Measurements from ENCODE around the gene CLEC18A. TPM values are rescaled to one million over a fixed set of nuclear protein-coding genes. Genes with fewer than 3 reads are reported as not detected.

Gene CLEC18A
- total and polyA plus RNA-seq, 2 experiments from 2014 or later, result 0.13 to 0.90 TPM

DNA sequence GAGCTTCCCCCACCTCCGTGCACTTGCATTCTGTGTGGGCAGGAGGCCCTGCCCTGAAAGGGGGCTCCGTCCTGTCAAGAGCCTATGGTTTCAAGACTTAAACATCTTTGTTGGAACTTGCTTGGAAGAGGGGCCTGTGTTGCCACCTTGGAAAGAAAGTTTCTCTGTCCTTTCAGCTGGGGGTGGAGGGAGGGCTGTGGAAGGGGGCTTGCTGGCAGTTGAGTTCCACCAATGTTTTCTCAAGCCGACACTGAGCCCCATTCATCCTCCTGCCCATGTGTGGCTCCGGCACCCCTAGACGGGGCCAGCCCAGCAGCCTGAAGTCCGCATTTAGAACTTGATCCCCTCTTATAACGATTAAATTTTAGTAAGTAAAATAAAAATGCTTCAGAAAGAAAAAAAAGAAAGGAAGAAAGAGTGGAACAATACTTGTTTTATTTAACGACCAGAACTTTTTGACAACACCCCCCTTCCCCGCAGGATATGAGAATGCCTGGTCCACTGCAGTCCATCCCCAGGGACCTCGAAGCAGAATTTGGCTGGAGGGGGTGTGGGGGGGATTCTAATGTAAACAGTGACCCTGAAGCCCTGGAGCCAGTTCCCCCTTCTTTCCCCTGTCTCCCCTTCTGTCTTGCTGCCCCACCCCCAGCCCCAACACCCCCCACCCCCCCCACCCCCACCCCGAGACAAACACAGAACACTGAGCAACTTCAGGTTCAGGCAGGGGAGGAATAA, 26.9 kb upstream of the CLEC18A start:
- Mint-ChIP-seq H3K4me1 (peaks cover 33% of the 10 kb centered on the region), H3K4me3 (no peak overlapping the region), H3K9me3 (no peaks in the 10 kb centered on the region), H3K27me3 (ENCODE audit: insufficient read depth, low read depth, poor library complexity) (peaks cover 3% of the 10 kb centered on the region), H3K27ac (peak overlapping the region; percentile 84), H3K36me3 (ENCODE audit: low read depth) (peaks cover 7% of the 10 kb centered on the region)
- H3K27ac ChIP-seq (ENCODE audit: low read depth), result peak overlapping the region; percentile 80
- H4K20me1 ChIP-seq (replicated peaks; ENCODE audit: insufficient read depth), result no peaks in the 10 kb centered on the region
- H3K9me2 ChIP-seq (ENCODE audit: insufficient read depth), result no peaks in the 10 kb centered on the region
- DNase-seq (ENCODE audit: low spot score), result no peak
- no peaks in the 10 kb centered on the region for H3F3A ChIP-seq (replicated peaks; ENCODE audit: low read depth)
- H3K36me3 ChIP-seq (ENCODE audit: insufficient read depth), result no peaks in the 10 kb centered on the region
- ATAC-seq, result peak; percentile 43
- 0 out of 2 replicates have a peak overlapping the region, but pooled peaks have one; percentile 44 for H3K4me2 ChIP-seq
- no peak overlapping the region for H2AFZ ChIP-seq
- no peaks in the 10 kb centered on the region for H3K79me2 ChIP-seq (replicated peaks; ENCODE audit: insufficient read depth)
- no peaks in the 10 kb centered on the region for H3K27me3 ChIP-seq (ENCODE audit: insufficient read depth)
- peaks cover 8% of the 10 kb centered on the region; the same call in 1 of the 2 replicates for H3K4me1 ChIP-seq (ENCODE audit: insufficient read depth)
- TF ChIP-seq POLR2AphosphoS5 (IDR thresholded peaks at IDR 0.05; ENCODE audit: low read depth), result no peak
- no peak for TF ChIP-seq ZNF114 (CRISPR knock-in tag; IDR thresholded peaks at IDR 0.05)
- TF ChIP-seq, protein P1, sequence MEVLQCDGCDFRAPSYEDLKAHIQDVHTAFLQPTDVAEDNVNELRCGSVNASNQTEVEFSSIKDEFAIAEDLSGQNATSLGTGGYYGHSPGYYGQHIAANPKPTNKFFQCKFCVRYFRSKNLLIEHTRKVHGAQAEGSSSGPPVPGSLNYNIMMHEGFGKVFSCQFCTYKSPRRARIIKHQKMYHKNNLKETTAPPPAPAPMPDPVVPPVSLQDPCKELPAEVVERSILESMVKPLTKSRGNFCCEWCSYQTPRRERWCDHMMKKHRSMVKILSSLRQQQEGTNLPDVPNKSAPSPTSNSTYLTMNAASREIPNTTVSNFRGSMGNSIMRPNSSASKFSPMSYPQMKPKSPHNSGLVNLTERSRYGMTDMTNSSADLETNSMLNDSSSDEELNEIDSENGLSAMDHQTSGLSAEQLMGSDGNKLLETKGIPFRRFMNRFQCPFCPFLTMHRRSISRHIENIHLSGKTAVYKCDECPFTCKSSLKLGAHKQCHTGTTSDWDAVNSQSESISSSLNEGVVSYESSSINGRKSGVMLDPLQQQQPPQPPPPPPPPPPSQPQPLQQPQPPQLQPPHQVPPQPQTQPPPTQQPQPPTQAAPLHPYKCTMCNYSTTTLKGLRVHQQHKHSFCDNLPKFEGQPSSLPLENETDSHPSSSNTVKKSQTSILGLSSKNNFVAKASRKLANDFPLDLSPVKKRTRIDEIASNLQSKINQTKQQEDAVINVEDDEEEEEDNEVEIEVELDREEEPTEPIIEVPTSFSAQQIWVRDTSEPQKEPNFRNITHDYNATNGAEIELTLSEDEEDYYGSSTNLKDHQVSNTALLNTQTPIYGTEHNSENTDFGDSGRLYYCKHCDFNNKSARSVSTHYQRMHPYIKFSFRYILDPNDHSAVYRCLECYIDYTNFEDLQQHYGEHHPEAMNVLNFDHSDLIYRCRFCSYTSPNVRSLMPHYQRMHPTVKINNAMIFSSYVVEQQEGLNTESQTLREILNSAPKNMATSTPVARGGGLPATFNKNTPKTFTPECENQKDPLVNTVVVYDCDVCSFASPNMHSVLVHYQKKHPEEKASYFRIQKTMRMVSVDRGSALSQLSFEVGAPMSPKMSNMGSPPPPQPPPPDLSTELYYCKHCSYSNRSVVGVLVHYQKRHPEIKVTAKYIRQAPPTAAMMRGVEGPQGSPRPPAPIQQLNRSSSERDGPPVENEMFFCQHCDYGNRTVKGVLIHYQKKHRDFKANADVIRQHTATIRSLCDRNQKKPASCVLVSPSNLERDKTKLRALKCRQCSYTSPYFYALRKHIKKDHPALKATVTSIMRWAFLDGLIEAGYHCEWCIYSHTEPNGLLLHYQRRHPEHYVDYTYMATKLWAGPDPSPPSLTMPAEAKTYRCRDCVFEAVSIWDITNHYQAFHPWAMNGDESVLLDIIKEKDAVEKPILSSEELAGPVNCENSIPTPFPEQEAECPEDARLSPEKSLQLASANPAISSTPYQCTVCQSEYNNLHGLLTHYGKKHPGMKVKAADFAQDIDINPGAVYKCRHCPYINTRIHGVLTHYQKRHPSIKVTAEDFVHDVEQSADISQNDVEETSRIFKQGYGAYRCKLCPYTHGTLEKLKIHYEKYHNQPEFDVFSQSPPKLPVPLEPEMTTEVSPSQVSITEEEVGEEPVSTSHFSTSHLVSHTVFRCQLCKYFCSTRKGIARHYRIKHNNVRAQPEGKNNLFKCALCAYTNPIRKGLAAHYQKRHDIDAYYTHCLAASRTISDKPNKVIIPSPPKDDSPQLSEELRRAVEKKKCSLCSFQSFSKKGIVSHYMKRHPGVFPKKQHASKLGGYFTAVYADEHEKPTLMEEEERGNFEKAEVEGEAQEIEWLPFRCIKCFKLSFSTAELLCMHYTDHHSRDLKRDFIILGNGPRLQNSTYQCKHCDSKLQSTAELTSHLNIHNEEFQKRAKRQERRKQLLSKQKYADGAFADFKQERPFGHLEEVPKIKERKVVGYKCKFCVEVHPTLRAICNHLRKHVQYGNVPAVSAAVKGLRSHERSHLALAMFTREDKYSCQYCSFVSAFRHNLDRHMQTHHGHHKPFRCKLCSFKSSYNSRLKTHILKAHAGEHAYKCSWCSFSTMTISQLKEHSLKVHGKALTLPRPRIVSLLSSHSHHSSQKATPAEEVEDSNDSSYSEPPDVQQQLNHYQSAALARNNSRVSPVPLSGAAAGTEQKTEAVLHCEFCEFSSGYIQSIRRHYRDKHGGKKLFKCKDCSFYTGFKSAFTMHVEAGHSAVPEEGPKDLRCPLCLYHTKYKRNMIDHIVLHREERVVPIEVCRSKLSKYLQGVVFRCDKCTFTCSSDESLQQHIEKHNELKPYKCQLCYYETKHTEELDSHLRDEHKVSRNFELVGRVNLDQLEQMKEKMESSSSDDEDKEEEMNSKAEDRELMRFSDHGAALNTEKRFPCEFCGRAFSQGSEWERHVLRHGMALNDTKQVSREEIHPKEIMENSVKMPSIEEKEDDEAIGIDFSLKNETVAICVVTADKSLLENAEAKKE (CRISPR knock-in tag; IDR thresholded peaks at IDR 0.05), result no peak
- no peak for TF ChIP-seq ETS1 (IDR thresholded peaks at IDR 0.05)
- no peak for TF ChIP-seq ZNF331 (CRISPR knock-in tag; IDR thresholded peaks at IDR 0.05; ENCODE audit: low read depth)
- TF ChIP-seq EZH2 (IDR thresholded peaks at IDR 0.05; ENCODE audit: low read depth, unreplicated experiment), result no peak
- TF ChIP-seq STAT1 (IDR thresholded peaks at IDR 0.05; ENCODE audit: unreplicated experiment), result no peak
- no peak for TF ChIP-seq JUNB (IDR thresholded peaks at IDR 0.05; ENCODE audit: unreplicated experiment)
- no peak for TF ChIP-seq REST (IDR thresholded peaks at IDR 0.05; ENCODE audit: unreplicated experiment)
- TF ChIP-seq EZH2phosphoT487 (IDR thresholded peaks at IDR 0.05; ENCODE audit: unreplicated experiment), result no peak
- TF ChIP-seq CREB1 (CRISPR knock-in tag; IDR thresholded peaks at IDR 0.05; ENCODE audit: low read depth), result no peak
- no peak for TF ChIP-seq CTCF (conservative IDR thresholded peaks at IDR 0.05; ENCODE audit: low read depth in 2 of 2)
- no peak overlapping the region for H3K4me3 ChIP-seq
